HL-60 (cell line): Measurements from ENCODE around the gene ITPR3.

Experiments used
- CTCF ChIP-seq: IDR thresholded peaks from one replicate; pipeline ENCODE4 v1.5.1; 2011; ENCODE audit warnings: low read length, control low read depth, inconsistent platforms; ENCODE audit not compliant: insufficient read depth
- GABPA ChIP-seq: IDR thresholded peaks from 2 replicates; pipeline ENCODE4 v1.6.1; 2012; ENCODE audit warnings: low read depth
- POLR2AphosphoS5 ChIP-seq: IDR thresholded peaks from 2 replicates; pipeline ENCODE4 v1.6.1; 2012; ENCODE audit warnings: low read depth

- no peak for TF ChIP-seq CTCF
- TF ChIP-seq GABPA, result no peak
- TF ChIP-seq POLR2AphosphoS5, result no peak
These were observed 28.3 kb upstream of the ITPR3 start for GRCh38 chr6:33592595-33593413.
